HG02852 (cell line): ENCODE measurements around the gene NEGR1.
"Not testable (repeated sequence)": the region's sequence is repeated elsewhere in the genome, so short reads cannot be mapped to it uniquely, and the experiment has no call there.

Source experiments
- ATAC-seq: cut with Tn5 transposase; IDR thresholded peaks from one replicate; pipeline ENCODE4 v1.9.1; 2021; ENCODE audit warnings: mild to moderate bottlenecking, moderate library complexity; ENCODE audit not compliant: unreplicated experiment

The NEGR1 gene

DNA sequence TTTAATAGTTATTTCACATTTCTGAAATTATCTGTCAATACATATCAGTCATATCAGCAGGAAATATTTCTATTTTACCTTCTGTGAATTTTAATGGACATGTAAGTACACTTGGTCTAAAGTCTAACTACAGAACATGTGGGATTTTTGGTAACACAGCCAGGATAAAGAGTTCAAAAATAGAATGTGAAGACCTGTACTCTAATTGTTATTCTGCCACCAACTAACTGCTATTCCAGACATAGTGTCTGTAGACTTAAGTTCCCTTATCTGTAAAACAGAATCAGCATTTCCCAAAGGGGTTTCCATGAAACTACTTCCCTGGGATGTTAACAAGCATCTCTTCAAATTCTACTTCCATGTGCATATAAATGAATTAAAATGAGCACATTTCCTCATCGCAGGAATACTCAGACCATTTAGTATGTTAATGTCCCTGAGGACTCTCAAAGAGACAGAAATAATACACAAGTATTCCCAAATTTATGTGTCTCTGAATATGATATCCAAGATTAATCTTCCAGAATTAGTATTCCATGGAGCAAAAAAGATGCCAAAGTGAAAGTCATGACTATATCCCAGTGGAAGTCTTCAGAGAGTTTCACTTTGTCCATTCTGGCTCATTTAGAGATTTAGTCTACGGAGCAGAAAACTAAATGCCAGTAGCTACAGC is 325.6 kb downstream of the NEGR1 start:
- no peak for ATAC-seq

DNA sequence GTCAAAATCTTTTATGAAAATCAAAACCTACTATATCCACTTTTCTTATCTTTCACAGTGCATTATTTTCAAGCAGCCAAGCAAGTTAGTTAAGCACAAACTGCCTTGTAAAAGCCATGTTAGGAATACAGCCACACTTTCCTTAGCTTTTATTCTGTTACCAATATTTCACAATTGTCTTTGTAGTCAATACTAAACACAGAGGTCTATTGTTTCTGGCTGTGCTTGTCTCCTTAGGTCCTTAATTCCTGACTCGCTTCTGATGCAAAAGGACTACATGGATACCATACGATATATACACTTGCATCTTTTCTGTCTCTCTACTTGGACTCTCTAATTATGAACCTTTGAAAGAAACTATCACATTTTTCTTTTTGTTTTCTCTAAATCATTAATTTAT is 331.8 kb downstream of the NEGR1 start:
- no peak for ATAC-seq

DNA sequence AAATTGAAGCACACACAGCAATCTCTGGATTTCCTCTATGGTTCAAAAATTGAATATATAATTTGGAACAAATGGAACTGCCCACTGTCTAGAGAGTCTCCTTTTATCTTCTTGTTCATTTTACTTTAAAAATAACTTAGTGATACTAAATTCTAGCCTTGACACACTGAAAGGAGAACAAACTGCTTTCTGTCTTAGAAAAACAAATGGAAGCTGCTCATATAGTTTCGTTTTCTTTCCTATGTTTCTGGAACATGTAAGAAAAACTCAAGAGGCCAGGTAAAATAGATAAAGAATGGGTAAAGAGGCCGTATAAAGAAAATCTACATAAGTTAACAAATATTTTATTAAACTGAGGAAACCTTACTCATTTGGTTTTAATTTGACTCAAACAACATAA is 332.7 kb downstream of the NEGR1 start:
- no peak for ATAC-seq

DNA sequence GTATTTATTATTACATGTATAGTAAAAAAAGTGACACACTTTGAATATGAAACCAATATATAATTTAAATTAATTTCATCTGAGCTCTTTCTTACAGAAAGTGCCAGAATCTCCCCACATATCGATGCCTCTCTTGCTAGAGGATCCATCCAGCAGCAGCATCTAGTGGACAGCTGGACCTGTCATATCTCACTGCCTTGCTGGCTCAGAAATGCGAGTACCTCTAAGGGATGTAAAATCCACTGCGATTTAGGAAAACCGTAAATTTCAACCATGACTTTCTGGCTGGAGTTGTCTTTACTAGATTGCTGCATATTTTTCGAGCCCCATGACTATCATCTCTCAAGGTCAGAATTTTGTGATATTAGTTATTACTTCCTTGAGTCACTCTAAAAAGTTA is 333.8 kb downstream of the NEGR1 start:
- no peak for ATAC-seq

DNA sequence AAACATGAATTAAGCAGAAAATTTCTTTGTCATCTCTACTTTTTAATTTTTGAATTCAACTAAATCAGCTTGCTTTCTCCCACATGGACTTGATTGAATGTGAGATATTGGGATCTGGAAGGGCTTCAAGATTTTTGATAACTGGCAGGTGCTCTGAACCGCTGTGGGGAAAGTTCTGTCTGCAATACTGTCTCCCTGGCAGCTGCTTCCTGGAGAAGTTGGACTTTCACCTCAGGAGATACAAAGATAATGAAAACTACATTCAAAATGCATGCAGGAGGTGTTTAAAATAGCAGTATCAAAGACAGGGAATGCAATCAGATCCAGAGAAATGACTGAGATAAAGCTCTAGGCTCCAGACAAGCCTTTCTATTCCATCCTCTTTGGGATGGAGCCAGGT is 338.3 kb downstream of the NEGR1 start:
- ATAC-seq: no peak

DNA sequence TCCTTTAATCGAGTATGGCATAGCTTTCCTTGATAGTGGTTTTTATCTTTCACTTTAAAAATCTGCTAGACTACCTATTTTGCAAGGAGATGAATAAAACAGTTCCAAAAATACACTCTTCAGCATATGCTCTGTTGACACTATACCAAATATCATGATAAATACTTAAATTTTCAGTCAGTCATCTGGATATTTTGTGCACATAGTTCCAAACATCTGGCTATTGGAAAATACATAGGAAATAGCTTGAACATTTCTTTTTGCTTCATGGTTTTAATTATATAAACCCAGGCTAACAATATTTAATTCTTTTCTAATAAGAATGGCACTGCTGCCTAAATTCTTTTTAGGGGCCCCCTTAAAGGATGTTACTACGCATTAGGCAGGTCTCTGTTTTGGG is 342.1 kb downstream of the NEGR1 start:
- ATAC-seq: no peak

DNA sequence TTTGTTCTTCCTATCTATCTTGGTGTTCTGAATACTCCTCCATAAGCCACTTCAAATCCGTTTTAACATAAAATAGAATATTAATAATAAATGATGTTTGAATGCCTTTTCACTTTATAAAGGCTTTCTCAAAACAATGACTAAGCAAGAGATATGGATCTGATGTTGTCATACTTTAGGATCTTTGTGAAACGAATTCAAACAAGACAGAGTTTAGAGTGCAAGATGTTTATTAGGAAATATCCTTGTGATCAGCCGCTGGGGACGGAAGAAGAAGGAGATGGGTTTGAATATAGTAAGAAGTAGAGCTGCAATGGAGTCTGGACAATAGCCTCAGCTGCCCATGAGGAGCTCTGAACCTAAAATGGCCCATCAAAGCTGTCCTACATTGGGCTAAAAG is 351.8 kb downstream of the NEGR1 start:
- no peak for ATAC-seq

DNA sequence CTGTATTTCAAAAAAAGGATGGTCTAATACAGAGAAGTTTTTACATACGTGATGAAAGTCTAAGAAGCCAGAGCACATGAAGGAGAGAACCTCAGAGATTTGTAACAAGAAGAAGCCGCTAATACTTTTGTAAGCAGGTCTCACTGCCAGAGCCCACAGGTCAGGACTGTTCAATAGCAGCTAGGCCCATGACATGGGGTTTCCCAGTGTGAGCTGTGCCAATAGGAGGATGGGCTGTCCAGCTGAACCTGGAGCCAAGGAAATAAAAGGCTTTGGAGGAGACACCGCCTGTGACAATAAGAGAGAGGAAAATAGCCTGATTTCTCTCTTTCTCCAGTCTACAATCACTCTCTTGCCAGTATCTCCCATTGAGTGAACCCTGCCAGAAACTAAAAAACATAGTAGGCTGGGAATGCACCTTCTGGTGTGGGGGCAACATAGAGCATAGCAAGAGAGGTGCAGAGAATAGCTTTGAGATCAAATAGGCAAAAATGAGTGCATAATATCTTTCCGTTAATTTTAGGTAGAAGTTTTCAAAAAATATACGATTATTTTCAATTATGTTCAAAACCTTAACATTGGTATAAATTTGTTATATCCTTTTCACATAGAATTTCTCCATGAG is 360.3 kb downstream of the NEGR1 start:
- ATAC-seq: no peak

DNA sequence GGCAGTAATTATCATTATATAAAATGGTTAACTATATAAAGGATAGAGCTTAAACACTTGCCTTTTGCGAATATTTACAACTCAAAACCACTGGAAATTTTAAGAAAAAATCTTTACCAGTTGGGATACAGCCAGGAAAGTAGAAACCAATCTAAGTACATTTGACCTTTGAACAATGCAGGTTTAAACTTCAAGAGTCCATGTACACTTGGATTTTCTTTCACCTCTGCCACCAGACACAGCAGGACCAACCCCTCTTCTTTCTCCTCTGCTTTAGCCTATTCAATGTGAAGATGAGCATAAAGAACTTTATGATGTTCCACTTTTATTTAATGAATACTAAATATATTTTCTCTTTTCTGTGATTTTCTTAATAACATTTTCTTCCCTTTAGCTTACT is 361.1 kb downstream of the NEGR1 start:
- no peak for ATAC-seq

DNA sequence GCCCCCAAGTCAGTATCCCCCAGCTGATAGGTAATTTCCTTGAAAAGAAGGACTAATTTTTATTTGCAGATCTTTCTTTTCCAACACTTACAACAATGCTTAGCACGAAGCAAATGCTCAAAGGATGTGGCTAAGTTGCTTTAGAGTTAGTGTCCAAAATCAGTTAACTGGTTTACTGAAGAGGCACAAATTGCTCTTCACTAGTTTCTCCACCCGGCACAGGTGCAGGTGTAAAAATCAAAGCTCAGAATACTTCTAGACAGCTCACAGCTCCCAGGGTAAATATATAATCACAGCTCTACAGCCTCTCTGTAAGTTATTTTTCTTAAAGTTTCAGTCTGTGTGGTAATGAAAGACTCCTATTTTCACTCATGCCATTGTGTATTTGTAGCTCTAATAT is 361.8 kb downstream of the NEGR1 start:
- no peak for ATAC-seq

DNA sequence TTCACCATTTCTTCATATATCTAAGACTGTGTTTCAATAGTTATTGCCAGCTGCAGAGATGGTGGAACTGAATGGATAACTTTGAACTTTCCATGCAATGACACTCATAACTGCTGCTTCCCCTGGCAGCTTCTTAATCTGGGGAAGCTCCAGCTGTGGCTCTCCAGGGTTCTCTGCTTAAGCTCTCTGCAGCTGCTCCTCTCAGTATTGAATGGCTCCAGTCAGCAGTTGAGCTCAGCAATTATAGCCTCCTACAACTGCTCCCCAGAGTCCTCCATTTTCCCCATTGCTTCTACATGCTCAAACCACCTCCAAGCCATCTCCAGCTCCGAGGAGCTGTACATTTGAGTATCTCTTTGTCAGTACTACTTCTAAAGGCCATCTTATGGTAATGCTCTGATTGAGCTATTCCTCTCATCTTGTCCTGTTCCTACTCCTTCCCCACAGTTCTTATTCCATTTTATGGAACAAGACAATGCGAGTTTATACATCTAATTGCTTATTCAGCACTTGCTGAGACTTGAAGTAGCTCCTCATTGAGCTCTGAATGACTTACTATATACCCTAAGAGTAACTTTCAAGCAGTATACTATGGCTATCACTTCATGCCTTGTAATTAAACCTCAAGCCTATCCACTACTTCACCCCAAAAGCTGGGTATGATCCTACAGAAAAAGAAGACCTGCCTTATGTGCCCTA is 362.4 kb downstream of the NEGR1 start:
- no peak for ATAC-seq

DNA sequence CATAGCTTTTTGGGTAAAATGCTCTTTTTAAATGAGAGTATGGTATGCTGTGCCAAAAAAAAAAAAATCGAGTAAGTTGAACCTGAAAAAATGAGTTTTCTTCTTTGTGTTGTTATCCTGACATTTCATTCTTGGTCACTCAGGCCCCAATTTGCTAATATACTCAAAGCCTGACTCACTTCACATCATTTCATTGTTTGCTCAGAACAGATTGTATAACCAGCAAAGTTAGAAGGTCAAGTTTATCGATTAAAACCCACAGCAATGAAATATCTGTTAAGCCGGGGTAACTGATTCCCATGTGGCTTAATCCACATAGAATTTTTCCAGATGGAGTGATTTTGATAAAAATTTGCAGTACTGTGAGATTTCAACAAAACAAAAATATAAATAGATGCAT is 363.7 kb downstream of the NEGR1 start:
- ATAC-seq: no peak

DNA sequence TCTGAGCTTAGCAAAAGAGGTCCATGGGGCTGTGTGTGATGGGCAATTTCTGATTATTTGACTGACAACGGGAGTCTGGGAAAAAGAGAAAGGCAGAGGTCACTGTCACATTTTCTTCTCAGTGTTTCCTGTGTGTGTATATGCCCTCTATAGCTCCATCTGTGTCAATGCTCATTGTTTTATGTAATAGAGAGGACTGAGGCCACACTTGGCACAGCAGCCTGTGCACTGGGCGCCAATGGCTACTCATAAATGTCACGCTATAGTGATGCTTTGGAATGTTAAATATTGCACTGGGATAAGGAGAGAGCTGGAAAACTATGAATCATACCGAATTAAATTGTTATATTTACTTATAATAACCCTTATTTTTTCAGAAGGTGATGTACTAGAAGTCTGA is 365.4 kb downstream of the NEGR1 start:
- no peak for ATAC-seq

DNA sequence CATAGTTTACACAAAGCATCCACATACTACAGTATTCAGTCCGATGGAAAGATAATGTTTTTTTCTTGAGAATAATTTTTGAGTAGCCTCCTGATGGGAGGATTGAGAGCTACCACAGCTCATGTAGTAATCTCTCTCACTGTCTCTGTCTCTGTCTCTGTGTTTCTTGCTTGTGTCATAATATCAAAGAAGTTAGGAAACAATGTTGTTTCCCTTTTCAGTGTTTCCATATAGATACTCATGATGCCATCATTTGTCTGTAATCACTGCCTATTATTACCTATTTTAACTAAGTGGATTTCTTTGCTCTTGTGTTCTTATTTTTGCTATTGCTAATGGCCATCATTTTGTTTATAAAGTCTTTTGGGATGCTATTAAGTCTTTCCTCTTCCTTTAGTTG is 367.7 kb downstream of the NEGR1 start:
- no peak for ATAC-seq

DNA sequence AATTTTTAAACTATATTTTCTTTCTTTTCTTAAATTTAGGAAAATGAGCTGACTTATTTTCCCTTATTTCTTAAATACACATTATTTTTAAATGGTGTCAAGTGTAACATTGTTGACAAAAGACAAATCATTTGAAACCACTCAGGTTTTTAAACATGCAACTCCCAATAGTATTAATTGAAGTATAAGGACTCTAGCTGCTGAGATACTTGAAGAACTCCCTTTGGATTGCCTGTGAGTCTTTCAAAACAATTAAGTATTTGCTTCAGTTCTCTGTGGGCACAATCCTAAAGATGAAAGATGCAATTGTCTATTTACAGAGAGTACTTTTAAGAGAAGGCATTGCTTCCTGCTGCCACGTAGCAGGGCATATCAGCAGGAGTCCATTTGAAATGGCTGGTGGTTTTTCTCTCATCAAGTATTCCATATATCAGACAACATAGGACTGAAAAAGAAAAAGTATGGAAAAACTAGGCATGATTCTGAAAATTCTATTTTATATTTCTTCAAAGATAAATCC is 373.4 kb downstream of the NEGR1 start:
- ATAC-seq: no peak

DNA sequence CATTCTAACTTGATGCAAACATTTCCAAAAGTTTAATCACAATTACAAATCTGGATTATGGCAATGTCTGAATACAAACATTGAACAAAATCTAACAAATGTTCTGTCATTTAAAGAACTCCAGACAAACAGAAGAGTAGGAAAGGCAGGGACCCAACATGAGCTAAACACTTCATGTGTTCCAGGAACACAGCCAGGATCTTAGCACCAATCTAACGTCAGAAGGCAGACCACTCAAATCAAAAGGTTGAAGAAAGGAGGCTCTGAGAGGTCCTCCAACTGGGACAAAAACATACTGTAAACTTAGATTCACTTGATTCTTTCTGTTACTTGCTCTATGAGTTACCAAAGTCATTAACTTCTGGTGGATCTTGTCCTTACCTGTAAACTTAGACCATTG is 374.0 kb downstream of the NEGR1 start:
- ATAC-seq: no peak

DNA sequence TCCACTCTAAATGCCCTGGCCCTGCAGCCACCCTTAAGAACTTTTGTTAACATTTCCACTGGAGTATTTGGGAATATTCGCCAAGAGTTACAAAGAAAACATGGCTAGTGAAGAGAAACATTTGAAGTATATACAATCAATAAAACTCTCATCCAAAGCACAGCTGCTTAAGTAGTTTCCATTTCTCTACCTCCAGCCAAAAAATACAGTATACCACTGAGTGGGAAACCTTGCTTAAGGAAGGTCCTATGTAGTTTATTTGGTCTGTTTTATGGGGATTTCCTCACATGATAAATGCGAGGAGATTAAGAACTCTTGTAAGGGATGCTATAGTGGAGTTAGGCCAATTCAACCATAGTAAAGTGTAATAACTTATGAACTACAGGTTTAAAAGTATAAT is 382.5 kb downstream of the NEGR1 start:
- ATAC-seq: no peak

DNA sequence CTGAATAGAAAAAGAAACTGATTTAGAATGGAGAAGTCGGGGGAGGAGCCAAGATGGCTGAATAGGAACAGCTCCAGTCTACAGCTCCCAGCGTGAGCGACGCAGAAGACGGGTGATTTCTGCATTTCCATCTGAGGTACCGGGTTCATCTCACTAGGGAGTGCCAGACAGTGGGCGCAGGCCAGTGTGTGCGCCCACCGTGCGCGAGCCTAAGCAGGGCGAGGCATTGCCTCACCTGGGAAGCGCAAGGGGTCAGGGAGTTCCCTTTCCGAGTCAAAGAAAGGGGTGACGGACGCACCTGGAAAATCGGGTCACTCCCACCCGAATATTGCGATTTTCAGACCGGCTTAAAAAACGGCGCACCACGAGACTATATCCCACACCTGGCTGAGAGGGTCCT is 394.2 kb downstream of the NEGR1 start:
- ATAC-seq: not testable (repeated sequence)

DNA sequence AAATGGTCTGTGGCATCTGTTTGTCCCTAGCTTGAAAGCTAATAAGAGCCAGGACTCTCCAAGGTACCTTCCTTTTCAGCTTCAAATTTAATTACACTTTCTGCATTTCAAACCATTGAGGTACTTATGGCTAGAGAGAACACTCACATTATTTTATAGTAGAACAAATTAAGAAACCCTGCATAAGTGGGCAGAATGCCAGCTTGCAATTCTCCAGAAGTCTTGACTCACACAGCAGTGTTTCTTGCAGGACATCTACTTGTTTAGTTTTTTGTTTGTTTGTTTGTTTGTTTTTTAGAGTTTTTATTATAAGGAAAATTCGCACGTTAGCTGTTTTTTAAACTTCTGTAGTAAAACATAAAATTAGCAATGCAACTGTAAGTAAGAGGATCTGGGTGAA is 397.2 kb downstream of the NEGR1 start:
- no peak for ATAC-seq

DNA sequence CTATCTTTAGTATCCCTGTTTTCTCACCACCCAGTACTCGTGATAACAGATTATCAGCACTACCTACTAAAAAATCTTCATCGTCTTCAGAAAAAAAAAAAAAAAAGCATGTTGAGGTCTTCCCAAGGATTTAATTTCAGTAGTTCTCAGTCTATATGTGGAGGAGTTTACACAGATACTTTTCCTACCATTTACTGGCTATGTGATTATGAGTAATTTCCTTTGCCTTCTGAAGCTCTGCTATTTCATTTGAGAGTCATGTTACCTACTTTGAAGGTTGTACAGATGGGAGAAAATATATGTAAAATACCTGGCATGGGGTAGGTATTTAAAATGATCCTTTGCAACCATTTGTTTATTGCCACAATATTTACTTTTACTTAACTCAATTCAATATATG is 399.7 kb downstream of the NEGR1 start:
- no peak for ATAC-seq

DNA sequence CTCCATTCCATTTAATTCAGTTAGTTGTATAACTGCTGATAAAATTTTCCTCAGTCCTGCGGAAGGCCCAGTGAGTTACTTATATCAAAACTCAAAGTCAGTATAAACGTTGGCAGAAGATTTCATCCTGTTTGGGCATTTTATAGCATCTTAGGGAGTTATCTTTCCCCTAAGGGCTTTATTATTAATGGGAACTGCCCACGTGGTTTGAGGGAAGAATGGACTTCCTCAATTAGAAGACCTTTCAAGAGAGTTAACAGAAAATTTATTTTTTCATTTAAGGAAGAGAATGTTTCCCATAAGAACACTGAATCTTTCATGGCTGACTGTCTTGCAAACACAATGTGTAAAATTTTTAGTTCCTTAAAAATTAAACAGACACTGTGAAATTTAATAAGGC is 400.1 kb downstream of the NEGR1 start:
- no peak for ATAC-seq

DNA sequence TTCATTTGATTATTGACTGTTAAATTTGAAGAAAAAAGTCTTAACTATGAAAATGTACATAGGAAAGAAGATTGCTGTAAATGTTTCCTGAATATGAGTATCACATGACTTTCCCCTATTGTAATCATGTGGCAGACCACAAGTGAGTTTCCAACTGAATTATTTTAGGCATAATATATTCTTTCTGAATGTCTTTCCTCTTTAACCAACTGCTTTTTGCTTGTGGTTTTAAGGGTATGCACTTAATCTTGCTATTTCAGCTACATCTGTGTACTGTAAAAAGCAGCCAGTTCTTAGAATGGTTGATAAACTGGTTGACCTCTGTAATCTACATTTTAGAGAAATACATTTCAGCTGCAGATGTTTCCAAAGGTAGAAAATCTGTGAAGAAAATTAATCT is 400.7 kb downstream of the NEGR1 start:
- ATAC-seq: no peak
